ENCODE results near the gene VPREB1. TPM values are rescaled to one million over a fixed set of nuclear protein-coding genes. Genes with fewer than 3 reads are reported as not detected.

VPREB1 gene
- total RNA-seq, 1 donor from 2014 or later: not detected

DNA sequence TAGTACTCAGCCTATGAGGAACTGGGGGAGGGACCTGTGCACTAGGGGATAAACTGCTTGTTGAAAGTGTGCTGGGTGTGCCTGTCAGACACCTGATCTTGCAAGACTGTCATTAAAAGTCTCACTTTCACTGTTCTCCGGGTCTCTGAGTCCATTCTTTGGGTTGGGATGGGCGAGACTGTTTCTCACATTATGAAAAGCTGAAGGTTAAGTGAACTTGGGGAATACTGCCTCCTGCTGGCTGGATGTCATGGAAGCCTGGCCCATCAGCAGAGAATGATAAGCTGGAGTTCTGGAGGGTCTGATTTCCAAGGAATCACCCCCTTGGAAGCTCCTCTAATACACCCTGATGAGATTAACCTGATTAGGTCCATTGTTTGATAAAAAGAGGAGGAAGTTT, 9.0 kb upstream of the VPREB1 start:
- Mint-ChIP-seq H3K36me3 (ENCODE audit: low read depth) (no peaks in the 10 kb centered on the region), H3K4me1 (peaks cover 14% of the 10 kb centered on the region), H3K27me3 (ENCODE audit: low read depth) (peaks cover 75% of the 10 kb centered on the region), H3K27ac (ENCODE audit: unreplicated experiment) (no peak overlapping the region), H3K4me3 (no peak overlapping the region), H3K9me3 (no peaks in the 10 kb centered on the region)
- TF ChIP-seq, protein P1, sequence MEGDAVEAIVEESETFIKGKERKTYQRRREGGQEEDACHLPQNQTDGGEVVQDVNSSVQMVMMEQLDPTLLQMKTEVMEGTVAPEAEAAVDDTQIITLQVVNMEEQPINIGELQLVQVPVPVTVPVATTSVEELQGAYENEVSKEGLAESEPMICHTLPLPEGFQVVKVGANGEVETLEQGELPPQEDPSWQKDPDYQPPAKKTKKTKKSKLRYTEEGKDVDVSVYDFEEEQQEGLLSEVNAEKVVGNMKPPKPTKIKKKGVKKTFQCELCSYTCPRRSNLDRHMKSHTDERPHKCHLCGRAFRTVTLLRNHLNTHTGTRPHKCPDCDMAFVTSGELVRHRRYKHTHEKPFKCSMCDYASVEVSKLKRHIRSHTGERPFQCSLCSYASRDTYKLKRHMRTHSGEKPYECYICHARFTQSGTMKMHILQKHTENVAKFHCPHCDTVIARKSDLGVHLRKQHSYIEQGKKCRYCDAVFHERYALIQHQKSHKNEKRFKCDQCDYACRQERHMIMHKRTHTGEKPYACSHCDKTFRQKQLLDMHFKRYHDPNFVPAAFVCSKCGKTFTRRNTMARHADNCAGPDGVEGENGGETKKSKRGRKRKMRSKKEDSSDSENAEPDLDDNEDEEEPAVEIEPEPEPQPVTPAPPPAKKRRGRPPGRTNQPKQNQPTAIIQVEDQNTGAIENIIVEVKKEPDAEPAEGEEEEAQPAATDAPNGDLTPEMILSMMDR (conservative IDR thresholded peaks at IDR 0.05): peak; percentile 57
- DNase-seq (ENCODE audit: low read depth, low spot score): peak; percentile 33

DNA sequence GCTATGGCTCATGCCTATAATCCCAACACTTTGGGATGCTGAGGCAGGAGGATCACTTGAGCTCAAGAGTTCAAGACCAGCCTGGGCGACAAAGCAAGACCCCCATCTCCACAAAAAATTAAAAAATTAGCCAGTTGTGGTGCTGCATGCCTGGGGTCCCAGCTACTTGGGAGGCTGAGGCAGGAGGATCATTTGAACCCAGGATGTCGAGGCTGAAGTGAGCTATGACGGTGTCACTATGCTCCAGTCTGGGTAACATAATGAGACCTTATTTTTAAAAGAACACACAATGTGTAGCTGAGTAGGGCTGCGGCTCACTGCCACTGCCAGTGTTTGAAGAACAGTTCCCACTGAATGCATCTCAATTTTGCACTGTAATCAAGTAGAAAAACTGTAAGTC, 7.1 kb upstream of the VPREB1 start:
- Mint-ChIP-seq H3K27me3 (ENCODE audit: low read depth) (peaks cover 91% of the 10 kb centered on the region), H3K4me1 (peaks cover 10% of the 10 kb centered on the region), H3K4me3 (no peak overlapping the region), H3K36me3 (ENCODE audit: low read depth) (no peaks in the 10 kb centered on the region), H3K9me3 (no peaks in the 10 kb centered on the region), H3K27ac (ENCODE audit: unreplicated experiment) (no peak overlapping the region)
- TF ChIP-seq, protein P1 (conservative IDR thresholded peaks at IDR 0.05): no peak
- no peak for DNase-seq (ENCODE audit: low read depth, low spot score)

DNA sequence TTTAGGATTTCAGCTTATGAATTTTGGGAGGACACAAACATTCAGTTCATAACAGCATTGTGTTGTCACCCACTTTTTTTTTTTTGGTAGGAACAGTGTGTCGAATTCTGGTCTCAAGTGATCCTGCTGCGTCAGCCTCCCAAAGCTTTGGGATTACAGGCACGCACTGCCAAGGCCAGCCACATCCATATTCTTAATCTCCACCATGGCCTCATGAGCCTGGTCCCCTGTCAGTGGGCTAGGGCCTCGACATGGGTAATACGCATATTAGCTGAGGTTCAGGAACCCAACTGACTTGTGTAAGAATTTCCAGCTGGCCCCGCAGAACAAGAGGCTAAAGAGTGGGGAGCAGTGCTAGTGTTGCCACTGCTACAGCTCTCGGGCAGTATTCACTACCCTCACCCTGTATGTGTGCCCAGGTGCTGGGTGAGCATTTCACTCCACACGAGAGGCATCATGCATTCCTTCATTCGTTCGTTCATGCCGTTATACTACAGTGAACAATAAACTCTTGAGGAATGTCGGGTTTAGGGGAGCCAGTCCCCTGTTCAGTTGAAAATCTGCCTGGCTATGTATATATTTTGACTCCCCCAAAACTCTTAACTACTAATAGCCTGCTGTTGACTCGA, 5.2 kb upstream of the VPREB1 start:
- no peak for DNase-seq (ENCODE audit: low read depth, low spot score)
- peaks cover 10% of the 10 kb centered on the region for H3K4me1 Mint-ChIP-seq
- peaks cover 89% of the 10 kb centered on the region for H3K27me3 Mint-ChIP-seq (ENCODE audit: low read depth)
- TF ChIP-seq, protein P1 (conservative IDR thresholded peaks at IDR 0.05): no peak
- H3K4me3 Mint-ChIP-seq: no peak overlapping the region
- H3K36me3 Mint-ChIP-seq (ENCODE audit: low read depth): no peaks in the 10 kb centered on the region
- H3K9me3 Mint-ChIP-seq: no peaks in the 10 kb centered on the region
- no peak overlapping the region for H3K27ac Mint-ChIP-seq (ENCODE audit: unreplicated experiment)

DNA sequence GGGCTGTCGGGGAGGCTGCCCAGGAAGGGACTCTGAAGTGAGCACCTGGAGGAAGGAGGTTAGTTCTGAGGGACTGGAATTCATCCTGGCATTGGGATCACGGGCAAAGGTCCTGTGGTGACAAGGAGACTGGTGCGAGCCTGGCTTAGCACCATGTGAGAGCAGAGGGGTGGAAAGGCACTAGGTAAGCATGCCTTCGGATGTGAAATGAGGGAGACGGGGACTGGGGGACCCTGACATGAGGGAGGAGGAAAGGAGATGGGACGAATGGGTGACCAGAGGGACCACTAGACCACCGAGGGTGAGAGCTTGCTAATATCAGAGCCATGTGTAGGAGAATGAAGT, 3.1 kb upstream of the VPREB1 start:
- Mint-ChIP-seq H3K27me3 (ENCODE audit: low read depth) (peaks cover 93% of the 10 kb centered on the region), H3K9me3 (no peaks in the 10 kb centered on the region), H3K36me3 (ENCODE audit: low read depth) (no peaks in the 10 kb centered on the region), H3K27ac (ENCODE audit: unreplicated experiment) (no peak overlapping the region), H3K4me3 (no peak overlapping the region), H3K4me1 (no peaks in the 10 kb centered on the region)
- TF ChIP-seq, protein P1 (conservative IDR thresholded peaks at IDR 0.05): no peak
- DNase-seq (ENCODE audit: low read depth, low spot score): no peak

DNA sequence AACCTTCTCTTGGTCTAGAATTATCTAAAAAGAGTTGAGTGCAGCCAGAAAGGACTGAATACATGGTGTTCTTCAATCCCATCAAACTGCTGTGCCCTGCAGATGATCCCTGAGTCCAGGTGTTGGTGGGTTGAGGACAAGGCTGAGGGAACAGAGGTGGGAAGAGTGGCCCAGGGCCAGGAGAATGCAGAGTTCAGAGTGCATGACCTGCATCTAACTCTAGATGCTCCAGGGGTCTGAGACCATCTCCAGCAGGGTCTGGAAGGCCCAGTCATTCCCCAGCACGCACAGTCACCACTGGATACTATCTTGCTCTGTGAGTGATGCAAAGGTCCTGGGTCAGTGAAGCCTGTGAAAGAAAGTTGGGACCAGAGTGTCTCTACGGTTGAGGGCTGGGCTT, 2.1 kb upstream of the VPREB1 start:
- H3K27me3 Mint-ChIP-seq (ENCODE audit: low read depth): peaks cover 94% of the 10 kb centered on the region
- H3K4me3 Mint-ChIP-seq: no peak overlapping the region
- H3K4me1 Mint-ChIP-seq: no peaks in the 10 kb centered on the region
- TF ChIP-seq, protein P1 (conservative IDR thresholded peaks at IDR 0.05): no peak
- no peaks in the 10 kb centered on the region for H3K9me3 Mint-ChIP-seq
- H3K27ac Mint-ChIP-seq (ENCODE audit: unreplicated experiment): no peak overlapping the region
- DNase-seq (ENCODE audit: low read depth, low spot score): no peak
- no peaks in the 10 kb centered on the region for H3K36me3 Mint-ChIP-seq (ENCODE audit: low read depth)

All from neural crest cell (in vitro differentiated cells).